ENCODE data around the gene GRB7. TPM values are rescaled to one million over a fixed set of nuclear protein-coding genes. Genes with fewer than 3 reads are reported as not detected.
"Not testable (repeated sequence)": the region's sequence is repeated elsewhere in the genome, so short reads cannot be mapped to it uniquely, and the experiment has no call there.

The GRB7 gene
- total RNA-seq, 2 donors from 2014 or later: 3.1 to 3.9 TPM

- H3K27ac Mint-ChIP-seq: no peak overlapping the region
- no peaks in the 10 kb centered on the region for H3K36me3 Mint-ChIP-seq
- ATAC-seq (no peak), DNase-seq (ENCODE audit: low spot score in 2 of 2) (no peak)
- H3K9me3 Mint-ChIP-seq: no peaks in the 10 kb centered on the region
Observed at GRCh38 chr17:39740357-39741111, 2.8 kb downstream of the GRB7 start.

- ATAC-seq: no peak
- H3K27ac Mint-ChIP-seq: no peak overlapping the region
Observed at GRCh38 chr17:39742126-39742855, 4.6 kb downstream of the GRB7 start.

DNA sequence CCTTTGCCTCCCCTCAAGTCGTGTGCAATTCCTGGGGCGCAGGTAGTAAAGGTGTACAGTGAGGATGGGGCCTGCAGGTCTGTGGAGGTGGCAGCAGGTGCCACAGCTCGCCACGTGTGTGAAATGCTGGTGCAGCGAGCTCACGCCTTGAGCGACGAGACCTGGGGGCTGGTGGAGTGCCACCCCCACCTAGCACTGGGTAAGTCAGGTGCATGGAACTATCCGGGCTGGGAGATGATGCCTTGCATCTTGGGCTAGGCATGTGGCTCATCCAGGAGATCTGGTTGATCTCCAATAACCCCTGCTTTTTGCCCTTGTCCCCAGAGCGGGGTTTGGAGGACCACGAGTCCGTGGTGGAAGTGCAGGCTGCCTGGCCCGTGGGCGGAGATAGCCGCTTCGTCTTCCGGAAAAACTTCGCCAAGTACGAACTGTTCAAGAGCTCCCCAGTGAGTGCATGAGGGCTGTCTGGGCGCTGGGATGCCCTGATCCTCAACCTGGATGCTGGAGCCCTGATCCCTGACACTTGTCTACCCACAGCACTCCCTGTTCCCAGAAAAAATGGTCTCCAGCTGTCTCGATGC lies 5.2 kb downstream of the GRB7 start:
- Mint-ChIP-seq H3K36me3 (no peaks in the 10 kb centered on the region), H3K27ac (no peak overlapping the region), H3K9me3 (no peaks in the 10 kb centered on the region)
- DNase-seq (ENCODE audit: low spot score in 2 of 2) (no peak), ATAC-seq (no peak)

More at GRCh38 chr17:39742126-39742855, 4.6 kb downstream of the GRB7 start:
- H3K36me3 Mint-ChIP-seq: no peaks in the 10 kb centered on the region
- DNase-seq (ENCODE audit: low spot score in 2 of 2): no peak
- H3K9me3 Mint-ChIP-seq: no peaks in the 10 kb centered on the region

- no peak for DNase-seq (ENCODE audit: low spot score in 2 of 2)
- Mint-ChIP-seq H3K27ac (no peak overlapping the region), H3K36me3 (no peaks in the 10 kb centered on the region), H3K9me3 (no peaks in the 10 kb centered on the region)
- ATAC-seq: no peak
Observed at GRCh38 chr17:39744075-39744835, 6.5 kb downstream of the GRB7 start.

DNA sequence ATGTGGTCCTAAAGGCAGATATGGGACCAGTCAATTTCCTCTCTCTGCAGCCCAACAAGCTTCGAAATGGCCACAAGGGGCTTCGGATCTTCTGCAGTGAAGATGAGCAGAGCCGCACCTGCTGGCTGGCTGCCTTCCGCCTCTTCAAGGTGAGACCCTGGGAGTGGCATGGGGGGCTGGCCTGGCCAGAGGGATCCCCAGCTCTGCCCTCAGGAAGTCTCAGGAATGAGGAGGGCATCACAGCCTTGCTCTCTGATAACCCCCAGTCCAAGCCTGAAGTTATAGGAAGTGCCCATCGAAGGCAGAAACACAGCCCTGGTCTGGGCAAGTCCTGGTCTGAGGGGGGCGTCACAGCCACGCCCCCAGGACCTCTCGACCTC lies 7.1 kb downstream of the GRB7 start:
- Mint-ChIP-seq H3K9me3 (no peaks in the 10 kb centered on the region), H3K27ac (no peak overlapping the region)
- no peak for ATAC-seq

DNA sequence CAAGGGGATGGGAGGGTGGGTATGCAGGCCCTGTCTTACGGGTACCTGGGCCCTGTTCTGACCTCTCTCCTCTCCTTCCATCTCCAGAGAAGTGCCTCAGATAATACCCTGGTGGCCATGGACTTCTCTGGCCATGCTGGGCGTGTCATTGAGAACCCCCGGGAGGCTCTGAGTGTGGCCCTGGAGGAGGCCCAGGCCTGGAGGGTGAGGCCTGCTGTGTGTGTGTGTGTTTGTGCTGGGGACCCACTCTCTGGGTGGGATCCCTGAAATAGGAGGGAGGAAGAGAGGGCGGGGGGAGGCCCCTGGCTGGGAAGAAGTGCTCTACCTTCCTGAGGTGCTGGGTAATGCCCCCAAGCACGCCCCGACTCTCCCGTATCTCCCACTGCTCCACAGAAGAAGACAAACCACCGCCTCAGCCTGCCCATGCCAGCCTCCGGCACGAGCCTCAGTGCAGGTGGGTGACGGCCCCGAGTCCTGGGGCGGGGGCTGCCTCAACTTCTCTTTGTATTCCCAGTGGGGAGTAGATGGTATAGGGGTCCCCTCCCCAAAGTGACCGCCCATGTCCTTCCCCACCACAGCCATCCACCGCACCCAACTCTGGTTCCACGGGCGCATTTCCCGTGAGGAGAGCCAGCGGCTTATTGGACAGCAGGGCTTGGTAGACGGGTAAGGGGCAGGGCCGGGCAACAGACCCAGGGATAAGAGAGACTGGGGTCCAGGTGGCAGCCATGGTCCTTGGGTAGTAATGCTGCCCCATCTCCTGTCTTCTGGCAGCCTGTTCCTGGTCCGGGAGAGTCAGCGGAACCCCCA lies 7.8 kb downstream of the GRB7 start:
- DNase-seq (ENCODE audit: low spot score in 2 of 2): no peak
- ATAC-seq: no peak
- H3K27ac Mint-ChIP-seq: peak overlapping the region in 1 of 2 donors; percentile 70
- H3K36me3 Mint-ChIP-seq: no peaks in the 10 kb centered on the region
- no peaks in the 10 kb centered on the region for H3K9me3 Mint-ChIP-seq

More for the DNA sequence above, 7.1 kb downstream of the GRB7 start:
- no peak for DNase-seq (ENCODE audit: low spot score in 2 of 2)
- H3K36me3 Mint-ChIP-seq: no peaks in the 10 kb centered on the region

DNA sequence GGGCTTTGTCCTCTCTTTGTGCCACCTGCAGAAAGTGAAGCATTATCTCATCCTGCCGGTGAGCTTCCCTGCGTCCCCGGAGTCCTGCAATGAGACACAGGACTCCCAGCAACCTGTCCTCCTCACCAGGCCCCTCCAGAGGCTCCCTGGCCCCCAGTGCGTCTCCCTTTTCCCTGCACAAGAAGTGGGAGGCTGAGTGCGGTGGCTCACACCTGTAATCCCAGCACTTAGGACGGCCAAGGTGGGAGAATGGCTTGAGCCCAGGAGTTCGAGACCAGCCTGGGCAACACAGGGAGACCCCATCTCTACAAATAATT lies 8.4 kb downstream of the GRB7 start:
- DNase-seq (ENCODE audit: low spot score in 2 of 2): no peak
- no peaks in the 10 kb centered on the region for H3K9me3 Mint-ChIP-seq
- H3K27ac Mint-ChIP-seq: peak overlapping the region in 1 of 2 donors; percentile 70
- no peaks in the 10 kb centered on the region for H3K36me3 Mint-ChIP-seq
- ATAC-seq: no peak

GRCh38 chr17:39747745-39748144 lies 10.0 kb downstream of the GRB7 start:
- Mint-ChIP-seq H3K36me3 (no peaks in the 10 kb centered on the region), H3K27ac (no peak overlapping the region), H3K9me3 (no peaks in the 10 kb centered on the region)
- DNase-seq (ENCODE audit: low spot score in 2 of 2) (no peak), ATAC-seq (no peak)

- H3K9me3 Mint-ChIP-seq; DNase-seq (ENCODE audit: low spot score in 2 of 2); H3K27ac Mint-ChIP-seq; H3K36me3 Mint-ChIP-seq; ATAC-seq: not testable (repeated sequence)
Observed at GRCh38 chr17:39748444-39749034, 10.8 kb downstream of the GRB7 start.

DNA sequence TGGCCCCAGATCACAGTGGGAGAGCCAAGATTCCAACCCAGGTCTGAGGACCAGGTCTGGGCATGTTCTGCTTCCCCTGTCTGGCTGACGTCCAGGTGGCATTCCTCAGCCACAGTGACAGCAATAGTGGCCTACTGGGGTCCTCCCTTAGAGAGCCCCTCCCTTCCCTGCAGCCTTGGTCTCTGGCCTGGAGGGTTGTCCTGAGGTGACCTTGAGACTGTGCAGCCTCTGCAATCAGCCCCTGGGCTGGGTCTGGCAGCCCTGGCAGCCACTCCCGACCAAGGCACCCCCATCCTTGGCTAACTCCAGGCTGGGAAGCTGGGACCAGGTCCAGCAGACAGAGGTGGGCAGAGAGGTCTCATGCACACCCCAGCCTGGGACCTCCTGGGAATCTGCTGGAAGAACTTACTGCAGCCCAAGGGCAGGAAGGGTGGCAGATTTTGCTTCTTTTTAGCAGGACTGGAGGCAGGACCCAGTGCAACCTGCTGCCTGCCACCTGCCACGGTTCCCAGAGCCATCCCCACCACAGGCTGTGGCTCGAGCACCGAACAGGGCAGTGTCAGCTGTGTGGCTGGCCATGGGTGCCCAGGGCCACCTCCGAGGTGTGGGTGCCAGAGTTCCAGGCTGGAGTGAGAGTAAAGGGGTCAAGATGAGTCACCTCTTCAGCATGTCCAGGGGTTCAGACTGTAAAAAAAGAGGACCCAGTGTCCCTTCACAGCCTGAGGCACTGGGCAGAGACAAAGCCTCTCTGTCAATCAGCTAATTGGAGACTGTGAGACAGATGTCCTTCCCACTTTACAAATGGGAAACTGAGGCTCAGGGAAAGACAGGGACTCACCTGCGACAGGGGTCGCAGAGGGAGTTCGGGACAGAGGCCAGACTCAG lies 12.6 kb downstream of the GRB7 start:
- Mint-ChIP-seq H3K36me3 (peaks cover 0 to 4% of the 10 kb centered on the region in 2 donors), H3K9me3 (no peaks in the 10 kb centered on the region), H3K27ac (peak overlapping the region in 1 of 2 donors; percentile 27)
- DNase-seq (ENCODE audit: low spot score in 2 of 2) (no peak), ATAC-seq (no peak)

DNA sequence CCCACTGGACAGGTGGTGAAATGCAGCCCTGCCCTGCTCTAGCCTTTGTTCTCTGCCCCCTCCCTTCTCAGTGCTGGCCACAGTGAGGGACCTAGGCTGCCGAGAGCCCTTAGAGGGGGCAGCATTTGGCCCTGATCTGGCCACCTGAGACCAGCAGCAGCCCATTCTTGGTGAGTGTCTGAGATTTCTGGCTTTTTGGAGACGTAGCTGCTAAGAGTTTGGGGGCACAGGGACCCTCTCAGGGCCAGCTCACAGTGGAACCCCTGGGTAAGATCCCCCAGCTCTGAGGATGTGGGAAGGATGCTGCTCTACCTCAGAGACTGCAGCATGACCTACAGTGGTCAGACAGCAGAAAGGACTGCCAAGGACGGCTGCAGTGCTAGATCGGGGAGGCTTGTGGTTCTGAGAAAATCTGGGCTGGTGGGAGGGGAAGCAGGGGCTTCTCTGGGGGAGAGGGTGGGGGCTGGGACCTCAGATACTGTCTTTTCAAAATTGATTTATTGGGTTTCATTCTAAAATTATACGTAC lies 13.3 kb downstream of the GRB7 start:
- Mint-ChIP-seq H3K27ac (peak overlapping the region in 1 of 2 donors; percentile 27), H3K9me3 (no peaks in the 10 kb centered on the region), H3K36me3 (peaks cover 0 to 4% of the 10 kb centered on the region in 2 donors)
- ATAC-seq (no peak), DNase-seq (ENCODE audit: low spot score in 2 of 2) (no peak)

- ATAC-seq (no peak), DNase-seq (ENCODE audit: low spot score in 2 of 2) (no peak)
- Mint-ChIP-seq H3K27ac (no peak overlapping the region), H3K36me3 (peaks cover 0 to 4% of the 10 kb centered on the region in 2 donors), H3K9me3 (no peaks in the 10 kb centered on the region)
Observed at GRCh38 chr17:39751637-39752036, 13.9 kb downstream of the GRB7 start.

DNA sequence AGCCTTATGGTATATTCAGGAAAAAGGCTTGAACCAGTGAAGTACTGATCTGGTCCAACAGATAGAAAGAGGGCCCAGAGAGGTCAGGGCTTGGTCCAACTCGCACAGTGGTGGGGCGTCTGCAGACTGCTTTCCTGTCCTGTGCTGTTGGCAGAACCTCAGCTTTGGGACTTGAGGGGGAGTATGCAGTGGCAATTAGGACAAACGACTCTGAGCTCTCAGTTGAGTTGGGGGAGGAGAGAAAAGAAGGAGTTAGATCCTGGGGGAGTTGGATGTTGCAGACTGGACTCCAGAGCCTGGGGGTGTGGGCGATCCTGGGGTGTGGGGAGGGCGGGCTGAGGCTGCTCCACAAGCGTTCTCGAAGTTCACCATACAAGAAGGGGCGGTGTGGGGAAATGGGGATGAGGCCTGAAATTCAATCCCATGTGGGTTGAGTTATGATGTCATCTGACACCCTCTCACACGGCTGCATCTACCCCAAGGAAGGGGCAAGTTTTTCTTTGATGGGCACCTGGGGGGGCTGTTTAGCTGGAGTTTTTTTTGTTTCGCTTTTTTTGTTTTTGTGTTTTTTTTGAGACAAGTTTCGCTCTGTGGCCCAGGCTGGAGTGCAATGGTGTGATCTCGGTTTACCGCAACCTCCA lies 14.6 kb downstream of the GRB7 start:
- H3K27ac Mint-ChIP-seq: peak overlapping the region; percentile 75 to 85
- ATAC-seq (no peak), DNase-seq (ENCODE audit: low spot score in 2 of 2) (peak in 1 of 2 donors; percentile 9)
- H3K36me3 Mint-ChIP-seq: peaks cover 0 to 4% of the 10 kb centered on the region in 2 donors
- H3K9me3 Mint-ChIP-seq: no peaks in the 10 kb centered on the region

DNA sequence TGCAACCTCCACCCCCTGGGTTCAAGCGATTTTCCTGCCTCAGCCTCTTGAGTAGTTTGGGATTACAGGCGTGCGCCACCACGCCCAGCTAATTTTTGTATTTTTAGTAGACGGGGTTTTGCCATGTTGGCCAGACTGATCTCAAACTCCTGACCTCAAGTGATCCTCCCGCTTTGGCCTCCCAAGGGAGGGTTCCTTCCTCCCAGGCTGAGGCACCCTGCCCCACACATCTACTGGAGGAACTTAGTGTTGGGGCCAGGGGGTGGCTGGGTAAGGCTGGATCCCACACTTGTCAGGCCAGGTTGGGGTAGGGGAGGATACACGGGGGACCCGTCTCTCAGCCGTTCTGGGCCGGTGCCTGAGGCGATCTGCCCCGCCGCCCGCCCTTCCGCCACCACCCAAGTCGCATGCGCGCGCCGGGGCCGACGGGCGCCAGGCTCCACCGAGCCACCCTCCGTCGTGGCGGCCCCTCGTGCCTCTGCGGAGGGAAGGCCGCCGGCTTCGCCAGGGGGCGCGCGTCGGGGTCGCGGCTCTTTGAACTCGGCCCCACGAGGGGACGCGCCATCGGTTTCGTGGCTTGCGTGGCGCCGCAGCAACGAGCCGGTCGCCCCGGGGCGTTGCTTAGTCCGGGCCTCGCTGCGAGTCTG lies 15.9 kb downstream of the GRB7 start:
- peak; percentile 15 to 22 for ATAC-seq
- Mint-ChIP-seq H3K36me3 (peaks cover 0 to 4% of the 10 kb centered on the region in 2 donors), H3K27ac (peak overlapping the region; percentile 85 to 98), H3K9me3 (no peaks in the 10 kb centered on the region)
- DNase-seq (ENCODE audit: low spot score in 2 of 2): peak in 1 of 2 donors; percentile 57

All from activated naive CD4-positive, alpha-beta T cell treated with anti-CD3 and anti-CD28 coated beads, Interleukin-2, amount 50 U/mL, for 72 hours (primary cell).